NCI-H1105 treated with DMSO at 0.1 percent for 48 hours (cell line): ENCODE data around the gene ULK4.
"Not testable (repeated sequence)": the region's sequence is repeated elsewhere in the genome, so short reads cannot be mapped to it uniquely, and the experiment has no call there.

Source experiments
- DNase-seq: peaks from one replicate; lab custom pipeline; 2025; lab: John Stamatoyannopoulos, UW

Gene ULK4

GRCh38 chr3:41690766-41691563 lies 270.9 kb downstream of the ULK4 start:
- DNase-seq: no peak

- DNase-seq: no peak
These were observed 273.1 kb downstream of the ULK4 start for GRCh38 chr3:41688595-41689380.

GRCh38 chr3:41684797-41685735 lies 276.8 kb downstream of the ULK4 start:
- DNase-seq: no peak

GRCh38 chr3:41683666-41684350 lies 278.1 kb downstream of the ULK4 start:
- no peak for DNase-seq

- DNase-seq: no peak
These were observed 278.9 kb downstream of the ULK4 start for GRCh38 chr3:41682996-41683395.

- DNase-seq: no peak
These were observed 279.5 kb downstream of the ULK4 start for GRCh38 chr3:41682382-41682781.

GRCh38 chr3:41681479-41681878 lies 280.4 kb downstream of the ULK4 start:
- no peak for DNase-seq

GRCh38 chr3:41679374-41679773 lies 282.5 kb downstream of the ULK4 start:
- no peak for DNase-seq

GRCh38 chr3:41675102-41675501 lies 286.8 kb downstream of the ULK4 start:
- DNase-seq: not testable (repeated sequence)

GRCh38 chr3:41674449-41674848 lies 287.5 kb downstream of the ULK4 start:
- no peak for DNase-seq

- DNase-seq: no peak
These were observed 288.3 kb downstream of the ULK4 start for GRCh38 chr3:41673650-41674049.

- DNase-seq: no peak
These were observed 293.5 kb downstream of the ULK4 start for GRCh38 chr3:41668379-41668778.

GRCh38 chr3:41662288-41662687 lies 299.6 kb downstream of the ULK4 start:
- DNase-seq: no peak

GRCh38 chr3:41661796-41662195 lies 300.1 kb downstream of the ULK4 start:
- DNase-seq: no peak

GRCh38 chr3:41660510-41660909 lies 301.4 kb downstream of the ULK4 start:
- no peak for DNase-seq

GRCh38 chr3:41653571-41654239 lies 308.2 kb downstream of the ULK4 start:
- DNase-seq: no peak

- DNase-seq: no peak
These were observed 309.0 kb downstream of the ULK4 start for GRCh38 chr3:41652931-41653330.

- no peak for DNase-seq
These were observed 309.4 kb downstream of the ULK4 start for GRCh38 chr3:41652506-41652905.

- DNase-seq: no peak
These were observed 310.2 kb downstream of the ULK4 start for GRCh38 chr3:41651718-41652117.

- no peak for DNase-seq
These were observed 311.5 kb downstream of the ULK4 start for GRCh38 chr3:41650406-41650805.

- no peak for DNase-seq
These were observed 312.7 kb downstream of the ULK4 start for GRCh38 chr3:41649129-41649739.
